ENCODE results near the gene PRKCG.

PRKCG gene

DNA sequence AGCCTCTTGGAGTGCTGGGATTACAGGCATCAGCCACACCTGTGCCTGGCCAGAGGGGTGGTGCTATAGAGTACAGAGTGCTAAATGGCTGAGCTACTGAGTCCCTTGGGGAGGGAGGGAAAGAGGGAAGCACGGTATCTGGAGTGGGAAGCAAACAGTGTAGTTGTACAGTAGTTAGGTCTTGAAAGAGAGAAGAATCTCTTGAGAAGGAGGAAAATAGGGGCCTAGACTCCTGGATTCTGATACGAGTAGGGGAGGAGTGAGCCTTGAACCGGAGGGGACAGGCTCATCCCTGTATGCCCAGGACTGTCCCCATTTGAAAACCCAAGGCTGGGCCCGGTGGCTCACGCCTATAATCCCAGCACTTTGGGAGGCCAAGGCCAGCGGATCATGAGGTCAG, 9.2 kb upstream of the PRKCG start:
- DNase-seq (ENCODE audit: low read depth in 2 of 2): no peak

DNA sequence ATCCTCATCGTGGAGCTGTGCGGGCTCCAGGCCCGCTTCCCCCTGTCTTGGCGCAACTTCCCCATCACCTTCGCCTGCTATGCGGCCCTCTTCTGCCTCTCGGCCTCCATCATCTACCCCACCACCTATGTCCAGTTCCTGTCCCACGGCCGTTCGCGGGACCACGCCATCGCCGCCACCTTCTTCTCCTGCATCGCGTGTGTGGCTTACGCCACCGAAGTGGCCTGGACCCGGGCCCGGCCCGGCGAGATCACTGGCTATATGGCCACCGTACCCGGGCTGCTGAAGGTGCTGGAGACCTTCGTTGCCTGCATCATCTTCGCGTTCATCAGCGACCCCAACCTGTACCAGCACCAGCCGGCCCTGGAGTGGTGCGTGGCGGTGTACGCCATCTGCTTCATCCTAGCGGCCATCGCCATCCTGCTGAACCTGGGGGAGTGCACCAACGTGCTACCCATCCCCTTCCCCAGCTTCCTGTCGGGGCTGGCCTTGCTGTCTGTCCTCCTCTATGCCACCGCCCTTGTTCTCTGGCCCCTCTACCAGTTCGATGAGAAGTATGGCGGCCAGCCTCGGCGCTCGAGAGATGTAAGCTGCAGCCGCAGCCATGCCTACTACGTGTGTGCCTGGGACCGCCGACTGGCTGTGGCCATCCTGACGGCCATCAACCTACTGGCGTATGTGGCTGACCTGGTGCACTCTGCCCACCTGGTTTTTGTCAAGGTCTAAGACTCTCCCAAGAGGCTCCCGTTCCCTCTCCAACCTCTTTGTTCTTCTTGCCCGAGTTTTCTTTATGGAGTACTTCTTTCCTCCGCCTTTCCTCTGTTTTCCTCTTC, 8.0 kb upstream of the PRKCG start:
- no peak for DNase-seq (ENCODE audit: low read depth in 2 of 2)

DNA sequence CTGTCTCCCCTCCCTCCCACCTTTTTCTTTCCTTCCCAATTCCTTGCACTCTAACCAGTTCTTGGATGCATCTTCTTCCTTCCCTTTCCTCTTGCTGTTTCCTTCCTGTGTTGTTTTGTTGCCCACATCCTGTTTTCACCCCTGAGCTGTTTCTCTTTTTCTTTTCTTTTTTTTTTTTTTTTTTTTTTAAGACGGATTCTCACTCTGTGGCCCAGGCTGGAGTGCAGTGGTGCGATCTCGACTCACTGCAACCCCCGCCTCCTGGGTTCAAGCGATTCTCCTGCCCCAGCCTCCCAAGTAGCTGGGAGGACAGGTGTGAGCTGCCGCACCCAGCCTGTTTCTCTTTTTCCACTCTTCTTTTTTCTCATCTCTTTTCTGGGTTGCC, 7.4 kb upstream of the PRKCG start:
- no peak for DNase-seq (ENCODE audit: low read depth in 2 of 2)

DNA sequence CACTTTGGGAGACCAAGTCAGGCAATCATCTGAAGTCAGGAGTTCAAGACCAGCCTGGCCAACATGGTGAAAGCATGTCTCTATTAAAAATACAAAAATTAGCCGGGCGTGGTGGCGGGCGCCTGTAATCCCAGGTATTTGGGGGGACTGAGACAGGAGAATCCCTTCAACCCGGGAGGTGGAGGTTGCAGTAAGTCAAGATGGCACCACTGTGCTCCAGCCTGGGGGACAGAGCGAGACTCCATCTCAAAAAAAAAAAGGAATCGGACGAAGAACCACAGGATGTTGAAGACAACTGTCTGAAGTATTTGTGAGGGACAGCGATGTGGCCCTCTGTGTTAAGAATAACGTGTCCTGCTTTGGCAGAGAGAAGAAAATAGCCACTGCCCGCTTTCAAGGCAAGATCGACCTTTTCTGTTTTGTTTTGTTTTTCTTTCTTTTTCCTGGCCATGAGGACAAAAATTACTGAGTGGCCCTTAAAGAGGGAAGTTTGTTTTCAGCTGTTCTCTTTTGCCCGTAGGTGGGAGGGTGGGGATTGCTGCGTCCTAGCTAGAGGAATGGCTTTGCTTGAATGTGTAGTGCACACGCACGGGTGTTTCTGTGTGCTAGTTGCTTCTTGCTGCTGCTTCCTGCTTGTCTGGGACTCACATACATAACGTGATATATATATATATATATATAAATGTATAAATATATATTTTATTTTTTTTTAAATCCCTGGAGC, 6.2 kb upstream of the PRKCG start:
- no peak for DNase-seq (ENCODE audit: low read depth in 2 of 2)

DNA sequence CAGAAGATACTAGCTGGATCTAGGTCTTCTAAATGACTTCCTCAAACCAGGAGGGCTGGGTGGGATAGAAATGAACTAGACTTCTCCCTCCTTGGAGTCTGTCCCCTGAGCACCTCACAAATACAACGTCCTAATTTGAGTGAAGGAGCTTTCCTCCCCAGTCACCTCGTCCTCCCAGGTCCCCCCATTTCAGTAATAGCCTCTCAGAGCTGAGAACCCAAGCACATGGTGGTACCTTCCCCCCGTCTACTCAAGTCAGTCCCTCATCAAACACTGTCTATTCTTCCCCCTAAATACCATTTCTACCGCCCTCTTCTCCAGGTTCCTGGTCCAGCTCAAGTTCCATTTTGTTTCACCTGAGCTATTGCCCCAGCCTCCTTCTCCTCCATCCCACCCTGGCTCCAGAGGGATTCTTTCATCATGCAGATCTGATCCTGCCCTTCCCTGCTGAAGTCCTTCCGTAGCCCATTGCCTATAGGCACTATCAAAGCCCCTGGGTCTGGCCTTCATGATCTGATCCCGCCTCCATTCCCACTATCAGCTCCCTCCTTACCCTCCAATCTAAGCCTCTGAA, 5.3 kb upstream of the PRKCG start:
- no peak for DNase-seq (ENCODE audit: low read depth in 2 of 2)

DNA sequence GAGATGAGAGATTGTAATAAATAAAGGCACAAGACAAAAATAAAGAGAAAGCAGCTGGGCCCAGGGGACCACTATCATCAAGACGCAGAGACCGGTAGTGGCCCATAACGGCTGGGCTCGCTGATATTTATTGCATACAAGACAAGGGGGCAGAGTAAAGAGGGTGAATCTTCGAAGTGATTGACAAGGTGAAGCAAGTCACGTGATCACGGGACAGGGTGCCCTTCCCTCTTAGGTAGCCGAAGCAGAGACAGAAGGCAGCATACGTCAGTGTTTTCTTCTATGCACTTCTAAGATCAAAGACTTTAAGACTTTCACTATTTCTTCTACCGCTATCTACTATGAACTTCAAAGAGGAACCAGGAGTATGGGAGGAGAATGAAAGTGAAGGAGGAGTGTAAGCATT, 4.6 kb upstream of the PRKCG start:
- no peak for DNase-seq (ENCODE audit: low read depth in 2 of 2)

DNA sequence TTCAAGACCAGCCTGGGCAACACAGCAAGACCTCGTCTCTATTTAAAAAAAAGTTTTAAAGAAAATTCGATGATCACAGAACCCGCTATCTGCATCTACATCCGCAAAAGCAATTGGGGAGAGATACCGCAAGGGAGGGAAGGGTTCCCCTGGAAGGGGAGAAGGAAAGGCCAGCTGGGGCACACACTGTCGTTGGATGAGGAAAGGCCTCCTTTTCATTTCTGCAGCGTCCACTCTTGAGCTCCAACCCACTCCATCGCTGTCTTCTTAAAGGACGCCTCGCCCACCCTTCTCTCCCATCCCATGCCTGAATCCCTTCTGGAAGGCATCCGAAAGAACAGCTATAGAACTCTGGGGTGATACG, 3.2 kb upstream of the PRKCG start:
- DNase-seq (ENCODE audit: low read depth in 2 of 2): no peak

DNA sequence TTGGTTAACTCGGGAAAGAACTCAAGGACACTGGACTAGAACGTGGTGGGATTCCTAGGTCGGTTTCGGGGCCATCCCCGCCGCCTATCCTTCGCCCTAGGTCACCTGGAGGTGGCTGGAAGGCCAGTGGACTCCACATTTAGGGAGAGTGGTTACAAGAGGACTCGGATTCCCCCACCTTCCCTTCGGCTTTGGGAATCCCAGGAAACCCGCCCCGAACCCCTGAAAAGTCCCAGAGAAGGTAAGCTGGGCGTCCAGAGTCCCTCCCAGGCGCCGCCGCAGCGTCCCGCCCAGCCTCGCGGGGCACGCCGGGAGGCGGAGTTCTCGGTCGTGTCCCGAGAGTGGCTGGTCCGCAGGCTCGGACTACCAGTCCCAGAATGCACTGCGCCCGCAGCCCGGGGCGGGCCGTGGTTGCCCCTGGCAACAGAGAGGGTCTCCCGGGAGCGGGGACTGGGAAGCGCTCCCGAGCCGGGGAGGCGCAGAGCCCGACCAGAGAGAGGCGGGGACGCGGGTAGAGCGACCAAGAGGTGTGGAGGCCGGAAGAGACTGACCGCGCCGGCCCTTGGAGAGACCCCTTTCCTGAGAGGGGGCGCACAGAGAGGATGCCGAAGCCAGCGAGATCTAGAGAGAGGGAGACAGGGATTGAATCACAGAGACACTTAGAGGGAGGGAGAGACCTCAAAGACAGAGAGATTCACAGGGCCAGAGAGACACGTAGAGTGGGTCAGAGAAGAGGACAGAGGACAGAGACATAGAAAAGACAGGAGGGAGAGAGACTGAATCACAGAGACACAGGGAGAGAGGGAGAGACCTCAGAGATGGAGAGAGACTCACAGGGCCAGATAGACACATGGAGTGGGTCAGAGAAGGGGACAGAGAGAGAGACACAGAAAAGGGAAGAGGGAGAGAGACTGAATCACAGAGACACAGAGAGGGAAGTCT, 2.6 kb upstream of the PRKCG start:
- peak; percentile 76 to 83 for DNase-seq (ENCODE audit: low read depth in 2 of 2)

DNA sequence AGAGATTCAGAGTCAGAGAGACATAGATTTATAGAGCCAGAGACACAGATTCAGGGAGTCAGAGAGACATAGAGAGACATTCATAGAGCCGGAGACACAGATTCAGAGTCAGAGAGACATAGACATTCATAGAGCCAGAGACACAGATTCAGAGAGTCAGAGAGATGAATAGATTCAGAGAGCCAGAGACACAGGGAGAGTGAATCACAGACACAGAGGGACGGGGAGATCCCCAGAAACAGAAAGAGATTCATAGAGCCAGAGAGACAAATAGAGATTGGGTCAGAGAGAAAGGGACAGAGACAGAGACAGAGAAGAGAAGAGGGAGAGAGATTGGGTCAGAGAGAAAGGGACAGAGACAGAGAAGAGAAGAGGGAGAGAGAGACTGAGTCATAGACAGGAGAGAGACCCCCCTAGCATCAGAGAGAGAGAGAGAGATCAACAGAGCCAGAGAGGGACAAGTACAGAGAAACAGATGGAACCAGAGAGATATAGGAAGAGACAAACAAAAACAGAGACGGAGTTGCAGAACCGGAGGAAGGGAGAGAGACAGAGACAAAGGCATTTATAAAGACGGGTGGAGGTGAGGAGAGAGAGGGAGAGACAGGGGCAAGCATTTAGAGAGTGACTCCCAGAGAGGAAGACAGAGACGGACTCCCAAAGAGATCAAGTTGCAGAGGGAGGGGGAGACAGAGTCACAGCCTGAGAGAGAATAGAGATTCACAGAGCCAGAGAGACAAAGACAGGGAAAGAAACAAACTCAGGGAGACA, 1.1 kb upstream of the PRKCG start:
- DNase-seq (ENCODE audit: low read depth in 2 of 2): no peak

DNA sequence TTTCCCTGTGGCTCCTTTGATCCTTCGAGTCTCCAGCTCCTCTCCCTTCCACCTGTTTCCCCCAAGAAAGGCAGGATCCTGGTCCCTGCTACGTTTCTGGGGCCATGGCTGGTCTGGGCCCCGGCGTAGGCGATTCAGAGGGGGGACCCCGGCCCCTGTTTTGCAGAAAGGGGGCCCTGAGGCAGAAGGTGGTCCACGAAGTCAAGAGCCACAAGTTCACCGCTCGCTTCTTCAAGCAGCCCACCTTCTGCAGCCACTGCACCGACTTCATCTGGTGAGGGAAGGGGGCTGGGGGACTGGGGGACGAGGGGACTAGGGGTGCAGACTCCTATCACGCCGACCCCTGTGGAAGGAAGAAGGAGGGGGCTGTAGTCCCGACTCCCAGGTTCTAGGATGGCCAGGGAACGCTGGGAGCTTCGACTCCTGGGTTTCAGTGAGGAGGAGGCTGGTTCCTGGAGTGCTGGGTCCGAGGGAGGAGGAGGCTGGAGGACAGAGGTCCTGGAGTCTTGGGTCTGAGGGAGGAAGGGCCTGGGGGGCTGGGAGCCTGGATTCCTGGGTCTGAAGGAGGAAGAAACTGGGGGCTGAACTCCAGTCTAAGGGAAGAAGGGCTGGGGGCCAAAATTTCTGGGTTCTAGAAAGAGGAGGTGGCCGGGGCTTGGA, 524 bp downstream of the PRKCG start:
- no peak for DNase-seq (ENCODE audit: low read depth in 2 of 2)

DNA sequence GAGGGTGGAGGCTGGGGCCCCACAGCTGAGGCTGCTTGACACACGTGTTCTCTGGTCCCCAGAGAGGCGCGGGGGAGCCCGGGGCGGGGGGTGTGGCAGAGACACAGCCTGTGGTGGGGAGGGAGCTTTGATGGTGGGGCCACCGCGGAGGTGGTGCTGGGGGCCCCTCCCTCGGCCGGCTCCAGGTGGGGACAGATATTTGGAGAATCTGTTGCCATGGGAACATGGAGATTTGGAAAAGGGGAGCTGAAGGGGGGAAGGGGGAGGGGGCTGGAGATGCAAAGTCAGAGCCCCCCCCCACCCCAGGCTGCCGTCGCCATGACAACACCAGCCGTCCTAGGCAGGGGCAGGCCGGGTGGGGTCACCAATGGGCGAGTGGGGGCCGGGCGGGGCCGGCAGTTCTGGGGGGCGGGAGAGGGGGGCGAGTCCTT, 1.2 kb downstream of the PRKCG start:
- DNase-seq (ENCODE audit: low read depth in 2 of 2): no peak

DNA sequence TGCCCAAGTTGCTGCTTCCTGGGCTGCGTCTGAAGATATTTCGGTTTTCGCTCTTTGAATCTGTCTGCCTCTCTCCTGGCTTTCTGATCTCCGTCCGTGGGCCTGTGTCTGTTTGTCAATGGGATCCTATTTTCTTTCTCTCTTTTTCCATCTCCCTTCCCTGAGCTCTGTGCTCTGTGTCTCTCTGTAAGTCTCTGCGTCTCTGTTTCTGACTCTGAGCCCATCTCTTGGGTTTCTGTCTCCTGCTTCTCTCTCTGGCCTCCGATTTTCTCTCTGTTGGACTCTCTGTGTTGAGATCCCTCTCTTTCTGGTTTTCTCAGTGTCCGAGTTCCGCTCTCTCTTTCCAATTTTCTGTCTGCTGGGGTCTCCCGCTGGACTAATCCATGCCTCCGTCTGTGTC, 1.7 kb downstream of the PRKCG start:
- no peak for DNase-seq (ENCODE audit: low read depth in 2 of 2)

DNA sequence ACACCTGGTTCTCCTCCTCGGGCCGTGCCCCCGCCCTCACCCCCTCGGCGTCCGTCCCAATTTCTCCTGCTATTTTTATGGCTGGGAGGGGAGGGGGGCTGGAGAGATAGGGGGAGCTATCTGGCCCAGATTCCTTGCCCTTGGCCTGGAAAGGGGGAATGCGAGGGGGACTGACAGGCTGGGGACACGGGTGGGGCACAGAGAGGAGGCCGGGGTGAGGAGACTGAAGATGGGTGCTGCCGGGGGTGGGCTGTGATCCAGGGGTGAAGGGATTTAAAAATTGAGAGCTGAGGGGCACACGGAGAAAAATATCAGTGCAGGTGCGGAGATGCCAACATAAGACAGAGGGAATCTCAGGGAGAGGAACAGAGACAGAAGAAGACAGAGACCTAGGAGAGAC, 2.3 kb downstream of the PRKCG start:
- DNase-seq (ENCODE audit: low read depth in 2 of 2): no peak

DNA sequence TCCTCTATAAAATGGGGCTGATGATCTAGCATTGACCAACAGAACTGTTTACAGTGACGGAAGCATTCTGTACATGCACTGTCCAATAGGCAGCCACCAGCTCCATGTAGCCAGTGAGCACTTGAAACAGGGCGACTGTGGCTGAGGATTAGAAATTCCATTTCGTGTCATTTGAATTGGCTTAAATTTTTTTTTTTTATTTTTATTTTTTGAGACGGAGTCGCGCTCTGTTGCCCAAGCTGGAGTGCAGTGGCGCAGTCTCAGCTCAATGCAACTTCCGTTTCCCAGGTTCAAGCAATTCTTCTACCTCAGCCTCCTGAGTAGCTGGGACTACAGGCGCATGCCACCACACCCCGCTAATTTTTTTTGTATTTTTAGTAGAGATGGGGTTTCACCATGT, 3.0 kb downstream of the PRKCG start:
- no peak for DNase-seq (ENCODE audit: low read depth in 2 of 2)

DNA sequence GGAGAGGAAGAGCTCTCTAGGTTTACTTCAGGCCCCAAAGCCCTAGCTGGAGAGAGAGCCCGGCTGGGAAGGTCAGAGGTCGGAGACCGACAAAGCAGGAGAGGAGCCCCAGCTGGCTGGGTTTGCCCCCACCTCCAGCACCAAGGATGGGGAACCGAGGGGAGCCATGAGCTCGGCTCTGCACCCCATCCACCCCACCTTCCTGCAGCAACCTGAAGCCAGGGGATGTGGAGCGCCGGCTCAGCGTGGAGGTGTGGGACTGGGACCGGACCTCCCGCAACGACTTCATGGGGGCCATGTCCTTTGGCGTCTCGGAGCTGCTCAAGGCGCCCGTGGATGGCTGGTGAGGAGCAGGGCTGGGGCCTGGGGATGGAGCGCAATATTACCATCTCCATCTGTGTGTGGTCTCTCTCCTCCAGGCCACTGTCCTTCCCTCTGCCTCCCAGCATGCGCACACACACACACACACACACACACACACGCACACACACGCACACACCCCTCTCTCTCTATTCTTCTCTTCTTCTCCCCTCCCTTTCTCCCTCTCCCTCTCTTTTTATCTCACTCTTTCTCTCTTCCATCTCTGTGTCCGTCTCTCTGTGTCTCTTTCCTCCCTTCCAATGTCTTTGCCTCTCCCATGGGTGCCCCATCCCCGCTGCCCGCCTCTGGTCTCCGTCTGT, 10.4 kb downstream of the PRKCG start:
- no peak for DNase-seq (ENCODE audit: low read depth in 2 of 2)

DNA sequence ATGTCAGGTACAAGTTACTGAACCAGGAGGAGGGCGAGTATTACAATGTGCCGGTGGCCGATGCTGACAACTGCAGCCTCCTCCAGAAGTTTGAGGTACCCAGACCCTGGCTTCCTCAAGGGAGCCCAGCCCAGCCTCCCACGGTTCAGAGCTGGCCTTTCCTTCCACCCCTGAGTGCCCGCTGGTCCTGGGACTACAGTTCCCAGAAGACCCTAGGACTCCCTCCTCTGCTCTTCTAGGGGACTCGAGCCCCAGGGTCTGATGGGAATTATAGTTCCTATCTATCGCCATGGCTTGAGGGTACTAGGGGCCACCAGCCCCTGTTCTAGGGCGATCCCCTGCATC, 11.0 kb downstream of the PRKCG start:
- no peak for DNase-seq (ENCODE audit: low read depth in 2 of 2)

DNA sequence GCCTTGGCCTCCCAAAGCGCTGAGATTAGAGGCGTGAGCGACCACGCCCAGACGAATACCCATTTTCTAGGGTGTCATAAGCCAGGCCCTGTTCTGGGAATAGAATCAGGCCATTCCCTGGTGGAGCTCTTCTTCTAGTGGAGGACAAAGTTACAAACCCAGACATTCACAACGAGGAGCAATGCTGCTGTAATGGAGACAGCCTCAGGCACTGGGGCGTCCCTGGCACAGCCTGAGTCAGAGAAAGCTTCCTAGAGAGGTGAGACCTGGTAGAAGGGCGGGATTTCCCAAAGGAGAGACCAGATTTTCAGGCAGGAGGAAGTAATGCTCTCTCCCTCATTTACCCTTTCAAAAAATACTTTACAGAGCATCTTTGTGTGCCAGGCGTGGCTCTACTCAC, 12.7 kb downstream of the PRKCG start:
- DNase-seq (ENCODE audit: low read depth in 2 of 2): no peak

DNA sequence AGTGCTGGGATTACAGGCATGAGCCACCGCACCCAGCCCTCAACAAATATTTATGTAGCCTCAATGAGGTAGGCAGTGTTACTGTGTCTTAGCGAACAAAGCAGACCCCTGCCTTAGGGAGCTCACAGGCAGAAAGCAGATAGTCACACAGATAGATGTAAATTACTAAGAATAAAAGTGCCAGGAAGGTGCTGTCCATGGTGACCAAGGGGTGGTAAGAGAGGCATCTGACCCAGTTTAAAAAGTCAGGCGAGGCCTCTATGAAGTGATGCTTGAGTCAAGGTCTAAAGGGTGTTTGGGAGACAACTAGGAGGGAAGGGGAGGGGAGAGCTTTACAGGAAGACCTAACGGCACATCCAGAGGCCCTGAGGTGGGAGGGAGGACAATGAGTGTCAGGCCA, 14.7 kb downstream of the PRKCG start:
- DNase-seq (ENCODE audit: low read depth in 2 of 2): no peak

DNA sequence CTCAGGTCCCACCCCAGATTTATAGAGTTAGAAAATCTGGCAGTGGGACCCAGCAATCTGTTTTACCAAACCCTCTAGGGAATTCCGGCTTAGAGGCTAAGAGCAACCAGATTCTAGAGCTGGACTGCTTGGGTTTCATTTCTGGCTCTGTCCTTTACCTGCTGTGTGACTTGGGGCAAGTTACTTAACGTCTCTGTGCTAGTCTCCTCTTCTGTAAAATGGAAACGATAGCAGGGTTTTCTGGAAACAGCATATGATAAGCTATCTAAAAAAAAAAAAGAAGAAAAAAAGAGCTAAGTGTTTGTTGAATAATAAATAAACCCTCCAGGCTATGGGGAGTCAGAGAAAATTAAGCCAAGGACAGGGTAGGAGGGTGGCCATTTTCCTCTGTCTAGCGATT, 15.5 kb downstream of the PRKCG start:
- no peak for DNase-seq (ENCODE audit: low read depth in 2 of 2)

DNA sequence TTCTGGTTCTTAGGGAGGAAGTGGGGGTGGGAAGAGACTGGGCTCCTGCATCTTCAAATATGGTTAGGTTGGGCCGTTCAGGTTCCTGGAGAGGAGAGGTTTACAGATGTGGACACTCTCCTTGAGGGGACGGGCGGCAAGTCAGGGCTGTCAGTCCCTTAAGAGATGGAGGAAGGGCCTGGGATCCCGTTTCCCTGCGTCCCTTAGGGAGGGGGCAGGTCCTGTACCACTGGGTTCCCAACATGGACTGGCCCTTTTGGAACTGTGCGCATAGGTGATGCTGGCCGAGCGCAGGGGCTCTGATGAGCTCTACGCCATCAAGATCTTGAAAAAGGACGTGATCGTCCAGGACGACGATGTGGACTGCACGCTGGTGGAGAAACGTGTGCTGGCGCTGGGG, 16.2 kb downstream of the PRKCG start:
- DNase-seq (ENCODE audit: low read depth in 2 of 2): no peak

All from stimulated activated CD8-positive, alpha-beta memory T cell treated with anti-CD3 and anti-CD28 coated beads, Interleukin-15, amount 100 ng/mL, for 48 hours (primary cell).